ENCODE measurements around the gene STX16. TPM values are rescaled to one million over a fixed set of nuclear protein-coding genes. Genes with fewer than 3 reads are reported as not detected.
A peak's percentile ranks its signal among the peaks of the same experiment; 100 is the strongest.

STX16 gene
- total and polyA plus RNA-seq, 2 donors = 17.4 to 97.9 TPM

DNA sequence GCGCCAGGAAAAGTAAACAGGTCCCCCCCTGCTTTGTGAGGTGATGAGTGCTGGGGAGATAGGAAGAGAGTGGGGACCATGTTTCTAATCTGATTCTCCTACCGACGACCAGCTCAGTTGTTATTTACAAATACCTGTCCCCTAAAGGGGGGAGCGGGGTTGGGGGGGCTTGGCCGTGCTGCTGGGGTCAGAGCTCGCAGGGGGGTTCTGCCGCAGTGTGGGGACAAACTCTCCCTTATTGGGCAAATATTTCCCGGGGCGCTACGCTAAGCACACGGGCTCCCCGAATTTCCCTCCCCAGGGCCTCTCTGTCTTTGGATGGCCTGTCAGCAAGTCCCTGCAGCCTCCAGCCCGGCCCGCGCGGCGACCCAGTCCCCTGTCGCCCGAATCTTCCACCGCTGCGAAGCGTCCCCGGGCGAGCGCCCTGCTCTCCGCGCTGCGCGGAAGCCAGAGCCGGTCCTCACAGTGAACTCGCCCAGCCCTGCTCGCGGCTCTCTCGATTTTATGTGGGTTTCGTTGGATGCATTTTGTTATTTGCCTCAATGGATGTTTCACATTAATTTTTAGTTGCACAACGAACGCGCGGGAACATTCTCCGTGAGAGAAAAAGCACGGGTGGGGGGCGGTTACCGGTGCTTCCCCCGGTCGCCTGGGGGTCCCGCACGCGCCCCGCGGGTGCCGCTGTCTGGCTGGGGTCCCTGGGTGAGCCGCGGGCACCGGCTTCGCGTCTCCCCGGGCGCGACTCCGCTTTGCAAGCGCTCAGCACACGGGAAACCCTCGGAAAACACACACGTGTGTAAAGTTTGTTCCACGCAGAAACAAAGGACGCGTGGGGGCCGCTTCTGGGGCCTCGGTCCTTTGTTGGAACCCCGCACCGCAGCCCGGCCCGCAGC, 1.5 kb upstream of the STX16 start:
- H3K27me3 ChIP-seq (ENCODE audit: control insufficient read depth in 2 of 2, insufficient read depth in 1 of 2, low read length in 1 of 2) = peaks cover 0 to 27% of the 10 kb centered on the region in 2 donors
- WGBS = 5% methylated on average over 73 of the region's 73 CpGs
- no peaks in the 10 kb centered on the region for H3K36me3 ChIP-seq (ENCODE audit: control insufficient read depth in 2 of 2, insufficient read depth in 2 of 2, low read length in 1 of 2)
- peaks cover 5 to 9% of the 10 kb centered on the region in 2 donors for H3K4me1 ChIP-seq (ENCODE audit: control insufficient read depth in 2 of 2, insufficient read depth in 2 of 2, low read length in 2 of 2)
- peak overlapping the region; percentile 52 to 99 for H3K4me3 ChIP-seq (ENCODE audit: low read length in 2 of 2)
- peak overlapping the region; percentile 51 to 97 for H3K27ac ChIP-seq (ENCODE audit: low read depth in 1 of 2, low read length in 1 of 2)
- peak in 4 of 9 donors; percentile 26 to 65 (median 35) for DNase-seq (ENCODE audit: low read depth in 6 of 9, low spot score in 9 of 9)
- H3K9me3 ChIP-seq (ENCODE audit: control insufficient read depth in 2 of 2, insufficient read depth in 1 of 2, low read length in 1 of 2) = peaks cover 0 to 6% of the 10 kb centered on the region in 2 donors

DNA sequence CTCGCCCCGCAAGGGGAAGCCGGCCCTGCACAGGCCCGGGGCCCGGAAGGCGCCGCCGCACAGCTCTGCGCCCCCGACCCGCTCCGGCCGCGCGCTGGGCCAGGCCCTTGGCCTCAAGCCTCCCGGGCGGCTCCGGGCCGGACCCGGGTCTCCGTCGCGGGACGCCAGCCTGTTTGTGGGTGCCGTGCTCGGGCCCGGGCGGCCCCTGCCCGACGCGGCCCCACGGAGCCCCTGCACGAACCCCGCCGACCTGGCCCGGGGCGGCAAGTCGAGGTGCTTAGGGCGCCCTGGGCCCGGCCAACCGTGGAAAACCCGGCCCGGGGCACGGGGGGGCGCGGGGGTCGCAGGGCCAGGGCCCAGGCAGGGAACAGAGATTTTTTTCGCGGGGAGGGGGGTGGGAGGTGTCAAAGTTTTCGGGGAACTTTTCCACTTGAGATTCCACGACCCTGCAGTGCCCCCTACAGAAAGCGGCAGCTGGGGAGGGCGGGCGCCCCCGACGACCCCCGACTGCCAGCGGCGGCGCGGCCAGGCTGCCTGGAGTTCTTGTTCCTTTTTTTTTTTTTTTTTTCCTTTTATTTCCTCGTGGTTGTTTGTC, 805 bp upstream of the STX16 start:
- peaks cover 5 to 9% of the 10 kb centered on the region in 2 donors for H3K4me1 ChIP-seq (ENCODE audit: control insufficient read depth in 2 of 2, insufficient read depth in 2 of 2, low read length in 2 of 2)
- peak overlapping the region; percentile 97 to 99 for H3K27ac ChIP-seq (ENCODE audit: low read depth in 1 of 2, low read length in 1 of 2)
- H3K4me3 ChIP-seq (ENCODE audit: low read length in 2 of 2) = peak overlapping the region; percentile 99 to 100
- H3K36me3 ChIP-seq (ENCODE audit: control insufficient read depth in 2 of 2, insufficient read depth in 2 of 2, low read length in 1 of 2) = no peaks in the 10 kb centered on the region
- WGBS = under 1% methylated on average over 62 of the region's 62 CpGs
- H3K9me3 ChIP-seq (ENCODE audit: control insufficient read depth in 2 of 2, insufficient read depth in 1 of 2, low read length in 1 of 2) = peaks cover 0 to 6% of the 10 kb centered on the region in 2 donors
- peaks cover 0 to 27% of the 10 kb centered on the region in 2 donors for H3K27me3 ChIP-seq (ENCODE audit: control insufficient read depth in 2 of 2, insufficient read depth in 1 of 2, low read length in 1 of 2)
- peak in 4 of 9 donors; percentile 32 to 48 (median 44) for DNase-seq (ENCODE audit: low read depth in 6 of 9, low spot score in 9 of 9)

DNA sequence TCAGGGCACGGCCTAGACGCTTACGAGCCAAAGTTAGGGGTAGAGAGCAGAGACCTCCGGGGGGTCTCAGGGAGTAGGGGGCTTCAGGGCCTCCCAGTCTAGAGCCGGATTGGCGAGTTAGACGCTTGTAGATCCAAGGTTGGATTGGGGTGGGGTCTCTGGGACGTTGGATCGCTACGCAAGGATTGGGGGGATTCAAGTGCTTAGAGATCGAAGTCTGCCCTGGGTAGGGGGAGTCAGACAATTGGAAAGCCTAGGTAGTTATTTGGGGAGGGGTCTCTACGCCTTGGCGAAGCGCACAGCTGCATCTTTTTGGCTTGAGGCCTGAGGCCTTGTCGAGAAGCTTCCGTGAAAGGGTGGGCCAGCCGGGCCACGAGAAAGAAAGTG, 469 bp downstream of the STX16 start:
- peaks cover 0 to 24% of the 10 kb centered on the region in 2 donors for H3K27me3 ChIP-seq (ENCODE audit: control insufficient read depth in 2 of 2, insufficient read depth in 1 of 2, low read length in 1 of 2)
- H3K9me3 ChIP-seq (ENCODE audit: control insufficient read depth in 2 of 2, insufficient read depth in 1 of 2, low read length in 1 of 2) = peaks cover 0 to 6% of the 10 kb centered on the region in 2 donors
- H3K4me3 ChIP-seq (ENCODE audit: low read length in 2 of 2) = peak overlapping the region; percentile 99 to 100
- H3K4me1 ChIP-seq (ENCODE audit: control insufficient read depth in 2 of 2, insufficient read depth in 2 of 2, low read length in 2 of 2) = peaks cover 5 to 11% of the 10 kb centered on the region in 2 donors
- DNase-seq (ENCODE audit: low read depth in 6 of 9, low spot score in 9 of 9) = peak in 4 of 9 donors; percentile 47 to 76 (median 55)
- no peaks in the 10 kb centered on the region for H3K36me3 ChIP-seq (ENCODE audit: control insufficient read depth in 2 of 2, insufficient read depth in 2 of 2, low read length in 1 of 2)
- under 1% methylated on average over 18 of the region's 18 CpGs for WGBS
- peak overlapping the region; percentile 97 to 99 for H3K27ac ChIP-seq (ENCODE audit: low read depth in 1 of 2, low read length in 1 of 2)

DNA sequence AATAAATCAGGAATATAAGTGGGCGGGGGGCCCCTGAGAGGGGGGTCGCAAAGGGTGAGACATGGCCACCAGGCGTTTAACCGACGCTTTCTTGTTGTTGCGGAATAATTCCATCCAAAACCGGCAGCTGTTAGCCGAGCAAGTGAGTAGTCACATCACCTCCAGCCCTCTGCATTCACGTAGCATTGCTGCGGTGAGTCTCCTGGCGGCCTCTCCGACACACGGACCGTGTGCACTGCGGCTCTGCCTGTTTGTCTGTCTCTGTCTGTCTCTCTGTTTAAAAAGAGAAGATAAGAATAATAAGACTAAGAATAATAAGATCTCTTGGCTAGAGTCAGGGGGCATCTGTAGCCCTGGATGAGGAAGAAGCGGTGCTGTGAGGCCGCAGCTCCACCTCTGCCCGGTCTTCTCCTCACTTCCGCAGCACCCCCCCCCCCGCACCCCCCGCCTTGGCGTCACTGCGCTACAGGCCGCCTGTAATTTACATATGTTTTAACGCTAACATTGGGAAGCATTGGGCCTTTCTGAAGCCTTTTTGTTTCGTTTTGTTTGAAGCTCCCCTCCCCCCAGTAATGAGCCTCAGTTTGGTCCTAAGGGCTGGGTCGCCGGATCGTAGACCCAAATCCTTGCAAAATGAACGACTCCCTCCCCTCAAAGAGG, 993 bp downstream of the STX16 start:
- Histone ChIP-seq H3K27me3 (ENCODE audit: control insufficient read depth in 2 of 2, insufficient read depth in 1 of 2, low read length in 1 of 2) (peaks cover 0 to 19% of the 10 kb centered on the region in 2 donors), H3K4me1 (ENCODE audit: control insufficient read depth in 2 of 2, insufficient read depth in 2 of 2, low read length in 2 of 2) (peaks cover 5 to 14% of the 10 kb centered on the region in 2 donors), H3K4me3 (ENCODE audit: low read length in 2 of 2) (peak overlapping the region; percentile 99 to 100), H3K36me3 (ENCODE audit: control insufficient read depth in 2 of 2, insufficient read depth in 2 of 2, low read length in 1 of 2) (peaks cover 0 to 3% of the 10 kb centered on the region in 2 donors), H3K27ac (ENCODE audit: low read depth in 1 of 2, low read length in 1 of 2) (peak overlapping the region; percentile 97 to 99), H3K9me3 (ENCODE audit: control insufficient read depth in 2 of 2, insufficient read depth in 1 of 2, low read length in 1 of 2) (peaks cover 0 to 6% of the 10 kb centered on the region in 2 donors)
- under 1% methylated on average over 30 of the region's 30 CpGs for WGBS
- DNase-seq (ENCODE audit: low read depth in 6 of 9, low spot score in 9 of 9) = peak; percentile 72 to 93 (median 81)

DNA sequence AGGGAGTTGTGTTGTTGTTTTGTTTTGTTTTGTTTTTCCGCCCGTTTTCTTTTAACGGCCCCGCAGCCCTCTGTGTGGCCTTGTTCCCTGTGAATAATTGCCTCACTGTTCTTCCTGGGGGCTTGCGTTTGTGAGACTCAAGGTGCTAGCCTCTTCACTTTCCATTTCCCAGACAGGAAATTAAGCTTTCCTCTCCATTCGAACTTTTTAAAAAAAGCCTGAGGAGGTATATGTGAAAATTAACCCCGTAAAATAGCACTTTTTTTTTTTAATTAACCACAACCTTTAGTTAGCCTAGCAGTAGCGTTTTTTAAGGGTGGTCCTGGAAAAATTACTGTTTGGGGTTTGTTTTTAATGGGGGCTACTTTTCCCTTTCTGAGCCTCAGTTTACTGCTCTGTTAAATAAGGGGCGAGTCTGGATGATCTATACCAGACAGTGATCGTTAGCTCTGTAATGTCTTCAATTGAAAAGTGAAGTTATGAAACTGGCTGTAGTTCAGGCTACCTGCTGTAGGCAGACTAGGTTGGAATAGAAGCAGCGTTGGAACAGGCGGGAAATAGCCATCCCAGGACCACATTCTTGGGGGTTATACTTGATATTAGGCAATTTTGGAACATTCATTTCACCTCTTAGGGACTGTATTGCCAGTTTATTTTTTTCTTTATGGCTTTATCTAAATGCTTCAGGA, 1.7 kb downstream of the STX16 start:
- Histone ChIP-seq H3K4me3 (ENCODE audit: low read length in 2 of 2) (peak overlapping the region; percentile 99 to 100), H3K9me3 (ENCODE audit: control insufficient read depth in 2 of 2, insufficient read depth in 1 of 2, low read length in 1 of 2) (peaks cover 0 to 6% of the 10 kb centered on the region in 2 donors), H3K4me1 (ENCODE audit: control insufficient read depth in 2 of 2, insufficient read depth in 2 of 2, low read length in 2 of 2) (peaks cover 5 to 14% of the 10 kb centered on the region in 2 donors), H3K27ac (ENCODE audit: low read depth in 1 of 2, low read length in 1 of 2) (peak overlapping the region; percentile 97 to 99), H3K27me3 (ENCODE audit: control insufficient read depth in 2 of 2, insufficient read depth in 1 of 2, low read length in 1 of 2) (peaks cover 0 to 17% of the 10 kb centered on the region in 2 donors), H3K36me3 (ENCODE audit: control insufficient read depth in 2 of 2, insufficient read depth in 2 of 2, low read length in 1 of 2) (peaks cover 0 to 3% of the 10 kb centered on the region in 2 donors)
- no peak for DNase-seq (ENCODE audit: low read depth in 6 of 9, low spot score in 9 of 9)
- WGBS = 16% methylated on average over 12 of the region's 12 CpGs

DNA sequence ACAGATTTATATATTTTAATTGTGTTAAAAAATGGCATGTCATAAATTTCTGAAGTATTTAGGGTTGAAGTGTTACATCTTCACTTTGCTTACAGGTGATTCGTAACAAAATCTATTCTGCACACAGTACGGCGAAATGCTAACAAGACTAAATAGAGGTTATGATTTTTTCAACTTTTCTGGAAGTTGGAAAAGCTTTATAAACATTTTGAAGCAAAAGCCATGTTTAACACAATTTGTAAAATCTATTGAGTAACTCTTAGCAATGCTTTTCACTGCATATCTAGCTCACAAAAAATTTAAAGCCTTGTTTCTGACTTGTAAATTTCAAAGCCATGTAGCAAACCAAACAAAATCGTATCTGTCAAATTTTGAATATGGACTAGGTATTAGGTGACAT, 3.3 kb downstream of the STX16 start:
- WGBS = 94% methylated on average over 4 of the region's 4 CpGs
- Histone ChIP-seq H3K27me3 (ENCODE audit: control insufficient read depth in 2 of 2, insufficient read depth in 1 of 2, low read length in 1 of 2) (peaks cover 0 to 7% of the 10 kb centered on the region in 2 donors), H3K36me3 (ENCODE audit: control insufficient read depth in 2 of 2, insufficient read depth in 2 of 2, low read length in 1 of 2) (peaks cover 3 to 4% of the 10 kb centered on the region in 2 donors), H3K4me3 (ENCODE audit: low read length in 2 of 2) (no peak overlapping the region), H3K4me1 (ENCODE audit: control insufficient read depth in 2 of 2, insufficient read depth in 2 of 2, low read length in 2 of 2) (peaks cover 5 to 9% of the 10 kb centered on the region in 2 donors), H3K27ac (ENCODE audit: low read depth in 1 of 2, low read length in 1 of 2) (no peak overlapping the region), H3K9me3 (ENCODE audit: control insufficient read depth in 2 of 2, insufficient read depth in 1 of 2, low read length in 1 of 2) (peaks cover 0 to 6% of the 10 kb centered on the region in 2 donors)
- DNase-seq (ENCODE audit: low read depth in 6 of 9, low spot score in 9 of 9) = no peak

DNA sequence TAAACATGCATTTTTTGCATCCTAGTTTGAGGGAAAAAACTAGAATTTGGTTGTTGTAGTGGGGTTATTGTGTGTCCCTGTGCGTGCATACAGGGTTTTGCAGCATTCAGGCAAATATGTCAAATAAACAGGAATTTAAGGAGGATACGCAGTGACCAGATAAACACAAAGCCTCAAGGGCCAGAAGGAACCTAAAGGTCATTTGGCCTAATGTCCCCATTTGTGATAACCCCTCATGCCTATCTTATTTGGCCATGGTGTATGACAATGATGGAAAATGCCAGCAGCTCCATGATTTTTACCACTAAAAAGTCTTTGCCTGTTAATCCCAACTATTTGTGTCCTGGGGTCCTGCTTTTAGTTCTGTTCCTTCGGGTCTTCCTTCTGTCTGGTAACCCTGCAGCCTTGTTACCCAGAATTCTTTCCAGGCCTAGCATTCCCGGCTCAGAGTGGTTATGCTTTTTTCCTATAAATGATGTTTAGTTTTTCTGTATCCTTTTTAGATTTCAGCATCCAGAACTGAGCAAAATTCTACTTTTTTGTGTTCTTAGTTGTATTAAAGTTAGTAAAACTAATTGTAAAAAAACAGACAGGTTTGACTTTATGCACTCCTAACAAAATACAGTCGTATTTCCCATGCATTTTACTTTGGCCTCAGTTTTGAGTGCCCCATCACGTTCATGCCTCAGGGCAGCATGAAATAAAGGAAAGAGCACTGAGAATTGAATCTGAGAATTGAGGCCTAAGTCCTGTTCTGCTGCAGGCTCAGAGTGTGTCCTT, 4.4 kb downstream of the STX16 start:
- 96% methylated on average over 6 of the region's 6 CpGs for whole genome bisulfite sequencing
- DNase-seq (ENCODE audit: low read depth in 6 of 9, low spot score in 9 of 9) = no peak
- Histone ChIP-seq H3K4me3 (ENCODE audit: low read length in 2 of 2) (no peak overlapping the region), H3K4me1 (ENCODE audit: control insufficient read depth in 2 of 2, insufficient read depth in 2 of 2, low read length in 2 of 2) (peaks cover 5 to 7% of the 10 kb centered on the region in 2 donors), H3K36me3 (ENCODE audit: control insufficient read depth in 2 of 2, insufficient read depth in 2 of 2, low read length in 1 of 2) (peaks cover 3 to 4% of the 10 kb centered on the region in 2 donors), H3K27me3 (ENCODE audit: control insufficient read depth in 2 of 2, insufficient read depth in 1 of 2, low read length in 1 of 2) (no peaks in the 10 kb centered on the region), H3K27ac (ENCODE audit: low read depth in 1 of 2, low read length in 1 of 2) (no peak overlapping the region), H3K9me3 (ENCODE audit: control insufficient read depth in 2 of 2, insufficient read depth in 1 of 2, low read length in 1 of 2) (peaks cover 0 to 6% of the 10 kb centered on the region in 2 donors)

DNA sequence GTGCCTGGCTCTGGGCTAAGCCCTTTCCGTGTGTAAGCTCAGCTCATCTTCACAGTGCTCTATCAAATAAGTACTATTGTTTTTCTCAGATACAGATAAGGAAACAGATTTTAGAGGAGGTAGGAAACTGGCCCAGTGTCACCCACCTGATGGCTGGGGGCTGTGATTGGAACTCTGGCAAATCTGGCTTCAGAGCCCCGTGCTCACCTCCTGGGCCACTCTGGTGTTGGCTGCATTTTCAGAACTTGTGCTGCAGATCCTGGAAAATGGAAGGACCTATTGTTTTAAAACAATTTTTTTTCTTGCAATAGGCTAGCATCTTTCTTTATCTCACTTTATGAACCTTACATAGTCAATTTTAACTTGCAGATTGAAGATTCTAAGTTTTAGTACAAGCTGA, 5.7 kb downstream of the STX16 start:
- Histone ChIP-seq H3K4me1 (ENCODE audit: control insufficient read depth in 2 of 2, insufficient read depth in 2 of 2, low read length in 2 of 2) (peaks cover 14 to 19% of the 10 kb centered on the region in 2 donors), H3K27ac (ENCODE audit: low read depth in 1 of 2, low read length in 1 of 2) (no peak overlapping the region), H3K4me3 (ENCODE audit: low read length in 2 of 2) (no peak overlapping the region), H3K36me3 (ENCODE audit: control insufficient read depth in 2 of 2, insufficient read depth in 2 of 2, low read length in 1 of 2) (peaks cover 8 to 11% of the 10 kb centered on the region in 2 donors), H3K9me3 (ENCODE audit: control insufficient read depth in 2 of 2, insufficient read depth in 1 of 2, low read length in 1 of 2) (no peaks in the 10 kb centered on the region), H3K27me3 (ENCODE audit: control insufficient read depth in 2 of 2, insufficient read depth in 1 of 2, low read length in 1 of 2) (no peaks in the 10 kb centered on the region)
- 65% methylated on average over 2 of the region's 2 CpGs for WGBS
- no peak for DNase-seq (ENCODE audit: low read depth in 6 of 9, low spot score in 9 of 9)
